Hepatocyte (in vitro differentiated cells): ENCODE data around the gene NSUN3. TPM values are rescaled to one million over a fixed set of nuclear protein-coding genes. Genes with fewer than 3 reads are reported as not detected.
A peak's percentile ranks its signal among the peaks of the same experiment; 100 is the strongest.
"Not testable (repeated sequence)": the region's sequence is repeated elsewhere in the genome, so short reads cannot be mapped to it uniquely, and the experiment has no call there.

Source experiments
- DNase-seq: peaks from one replicate; pipeline ENCODE4 v3.0.0-alpha.2; 2016; ENCODE audit warnings: low spot score
- H2AFZ ChIP-seq: fragments of 200-600 bp; sonication (generic); 2 replicates; pipeline ENCODE4 v1.6.0; 2016; ENCODE audit warnings: antibody characterized with exemption, mild to moderate bottlenecking
- H3K27ac ChIP-seq: fragments of 200-600 bp; sonication (generic); 2 replicates; pipeline ENCODE4 v1.5.1; 2016; ENCODE audit warnings: mild to moderate bottlenecking
- H3K27me3 ChIP-seq: fragments of 200-600 bp; sonication (generic); 2 replicates; pipeline ENCODE4 v1.6.1; 2016
- H3K36me3 ChIP-seq: fragments of 200-600 bp; sonication (generic); replicated peaks from 2 replicates; pipeline ENCODE4 v1.5.1; 2016; ENCODE audit warnings: low read depth; ENCODE audit not compliant: insufficient read depth
- H3K4me1 ChIP-seq: fragments of 200-600 bp; sonication (generic); 2 replicates; pipeline ENCODE4 v1.5.1; 2016; ENCODE audit warnings: mild to moderate bottlenecking, moderate library complexity; ENCODE audit not compliant: insufficient read depth
- H3K4me2 ChIP-seq: fragments of 200-600 bp; sonication (generic); 2 replicates; pipeline ENCODE4 v1.6.0; 2016
- H3K4me3 ChIP-seq: fragments of 200-600 bp; sonication (generic); 2 replicates; pipeline ENCODE4 v1.5.1; 2016; ENCODE audit warnings: mild to moderate bottlenecking
- H3K79me2 ChIP-seq: fragments of 200-600 bp; sonication (generic); 2 replicates; pipeline ENCODE4 v1.6.0; 2017; ENCODE audit warnings: mild to moderate bottlenecking
- H3K9me2 ChIP-seq: fragments of 200-600 bp; sonication (generic); replicated peaks from 2 replicates; pipeline ENCODE4 v1.6.0; 2017; ENCODE audit warnings: mild to moderate bottlenecking; ENCODE audit not compliant: insufficient read depth
- H3K9me3 ChIP-seq: fragments of 200-600 bp; sonication (generic); 2 replicates; pipeline ENCODE4 v1.5.1; 2016; ENCODE audit warnings: low read depth, mild to moderate bottlenecking
- H4K20me1 ChIP-seq: fragments of 200-600 bp; sonication (generic); 2 replicates; pipeline ENCODE4 v1.6.0; 2016; ENCODE audit warnings: mild to moderate bottlenecking; ENCODE audit not compliant: insufficient read depth, poor library complexity, severe bottlenecking
- EZH2 ChIP-seq: fragments of 200-600 bp; sonication (generic); IDR thresholded peaks from 2 replicates; pipeline ENCODE4 v1.6.1; 2016; ENCODE audit warnings: antibody characterized with exemption, mild to moderate bottlenecking, borderline replicate concordance
- EZH2phosphoT487 ChIP-seq: fragments of 200-600 bp; sonication (generic); IDR thresholded peaks from one replicate; pipeline ENCODE4 v1.6.1; 2018; ENCODE audit warnings: antibody characterized with exemption, mild to moderate bottlenecking, low read depth, moderate library complexity; ENCODE audit not compliant: unreplicated experiment, severe bottlenecking
- WGBS: methylation state at CpG from one replicate; pipeline ENCODE4 v1.1.6; 2016; ENCODE audit warnings: low lambda C conversion rate; ENCODE audit errors: missing lambda C conversion rate; 5-methylcytosine and 5-hydroxymethylcytosine counted together
- polyA plus RNA-seq: library from polyadenylated mRNA; unstranded; fragments of >200 nt; fragmentation: Nextera tagmentation; extraction: Ambion mirVana; gene quantifications from 2 replicates; pipeline ENCODE4 v1.2.1, GENCODE V29; 2016
- total RNA-seq: library from RNA; depleted of rRNA; stranded (reverse); fragments of >200 nt; gene quantifications from 2 replicates; pipeline ENCODE4 v1.2.3, GENCODE V29; 2014
- TF ChIP-seq, protein P1 (sequence below): fragments of 200-600 bp; sonication (generic); IDR thresholded peaks from 2 replicates; pipeline ENCODE4 v1.5.1; 2016; ENCODE audit warnings: antibody characterized with exemption, mild to moderate bottlenecking; ENCODE audit not compliant: poor library complexity

Gene NSUN3
- total and polyA plus RNA-seq, 2 experiments from 2014 or later = 4.5 to 9.0 TPM

DNA sequence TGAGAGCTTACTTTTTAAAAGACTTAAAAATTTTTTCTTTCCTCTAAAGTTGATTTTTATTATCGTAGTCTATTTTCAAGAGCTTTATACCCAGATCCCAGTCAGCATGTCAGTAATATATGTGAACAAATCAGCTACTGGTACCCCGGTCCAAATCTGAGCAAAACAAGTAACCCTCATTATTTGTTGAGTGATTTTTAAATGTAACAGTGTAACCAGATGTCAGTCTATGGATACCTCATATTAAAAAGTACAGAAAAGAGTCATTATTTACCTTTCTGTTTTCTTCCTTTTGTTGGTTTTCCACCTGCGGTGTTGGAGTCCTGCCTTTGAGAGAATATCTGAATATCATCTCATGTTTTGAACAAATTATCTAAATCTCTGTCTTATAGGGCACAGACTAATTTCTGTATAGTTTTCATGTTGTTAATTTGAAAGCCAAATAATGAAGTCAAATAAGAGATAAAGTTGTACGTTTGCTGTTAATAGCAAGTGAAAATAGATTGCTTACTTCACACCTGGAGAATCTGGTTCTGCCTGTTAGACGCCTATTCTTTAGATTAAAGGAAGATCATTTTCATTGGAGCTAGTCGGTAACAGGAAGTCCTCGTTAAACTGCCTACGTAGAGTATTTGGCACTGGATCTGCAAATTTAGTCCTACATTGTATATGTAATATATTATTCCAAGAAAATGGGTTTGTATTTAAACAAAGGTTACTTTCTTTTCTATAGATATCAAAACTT, 34.6 kb upstream of the NSUN3 start, which contains the start of gene STX19:
Gene STX19 (minus strand): TSS at position 505 of the 745 bp plus-strand sequence. CDS start 13,328 bp downstream, outside the sequence.
- H3K4me3 ChIP-seq = no peak within 1 kb of the TSS
- H3K27ac ChIP-seq = peak within 1 kb of the TSS; percentile 12
- no peak within 1 kb of the TSS for H2AFZ ChIP-seq
- H4K20me1 ChIP-seq = no peaks in the 10 kb centered on the region
- no peak within 1 kb of the TSS for H3K4me2 ChIP-seq
- H3K9me3 ChIP-seq = no peaks in the 10 kb centered on the region
- WGBS = 73% methylated on average over 8 of the region's 8 CpGs
- no peaks in the 10 kb centered on the region for H3K79me2 ChIP-seq
- no peak for DNase-seq
- H3K36me3 ChIP-seq = no peaks in the 10 kb centered on the region
- H3K4me1 ChIP-seq = no peaks in the 10 kb centered on the region
- no peaks in the 10 kb centered on the region for H3K27me3 ChIP-seq
- no peaks in the 10 kb centered on the region for H3K9me2 ChIP-seq
- no peak for TF ChIP-seq EZH2phosphoT487

DNA sequence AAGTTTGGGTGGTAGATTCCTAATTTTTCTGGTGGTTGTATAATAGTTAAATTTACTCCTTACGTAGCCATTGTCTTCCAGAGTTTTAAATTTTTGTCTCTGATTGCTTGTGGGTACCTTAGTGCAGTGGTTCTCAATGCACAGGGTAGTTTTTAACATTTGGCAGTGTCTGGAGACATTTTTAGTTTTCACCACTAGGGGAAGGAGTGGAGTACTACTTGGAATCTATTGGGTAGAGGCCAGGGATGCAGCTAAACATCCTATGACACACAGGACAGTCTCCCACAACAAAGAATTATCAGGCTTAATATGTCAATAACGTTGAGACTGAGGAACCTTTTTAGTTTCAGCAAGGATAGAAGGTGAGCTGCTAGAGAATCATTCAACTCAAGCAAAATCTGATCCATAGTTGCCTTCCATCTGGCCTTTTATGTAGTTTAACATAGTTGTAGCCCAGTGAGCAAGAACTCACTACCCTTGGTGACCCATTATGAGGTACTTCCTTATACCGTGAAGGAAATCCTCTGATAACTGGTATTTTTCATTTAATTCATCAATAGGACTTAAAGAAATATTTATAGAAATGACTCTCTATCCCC, 25.9 kb upstream of the NSUN3 start:
- H3K4me1 ChIP-seq = no peaks in the 10 kb centered on the region
- no peaks in the 10 kb centered on the region for H3K79me2 ChIP-seq
- no peaks in the 10 kb centered on the region for H3K27me3 ChIP-seq
- peak; percentile 7 for DNase-seq
- 83% methylated on average over 3 of the region's 3 CpGs for WGBS
- no peaks in the 10 kb centered on the region for H3K36me3 ChIP-seq
- H2AFZ ChIP-seq = no peak overlapping the region
- H3K4me3 ChIP-seq = no peak overlapping the region
- TF ChIP-seq, protein P1, sequence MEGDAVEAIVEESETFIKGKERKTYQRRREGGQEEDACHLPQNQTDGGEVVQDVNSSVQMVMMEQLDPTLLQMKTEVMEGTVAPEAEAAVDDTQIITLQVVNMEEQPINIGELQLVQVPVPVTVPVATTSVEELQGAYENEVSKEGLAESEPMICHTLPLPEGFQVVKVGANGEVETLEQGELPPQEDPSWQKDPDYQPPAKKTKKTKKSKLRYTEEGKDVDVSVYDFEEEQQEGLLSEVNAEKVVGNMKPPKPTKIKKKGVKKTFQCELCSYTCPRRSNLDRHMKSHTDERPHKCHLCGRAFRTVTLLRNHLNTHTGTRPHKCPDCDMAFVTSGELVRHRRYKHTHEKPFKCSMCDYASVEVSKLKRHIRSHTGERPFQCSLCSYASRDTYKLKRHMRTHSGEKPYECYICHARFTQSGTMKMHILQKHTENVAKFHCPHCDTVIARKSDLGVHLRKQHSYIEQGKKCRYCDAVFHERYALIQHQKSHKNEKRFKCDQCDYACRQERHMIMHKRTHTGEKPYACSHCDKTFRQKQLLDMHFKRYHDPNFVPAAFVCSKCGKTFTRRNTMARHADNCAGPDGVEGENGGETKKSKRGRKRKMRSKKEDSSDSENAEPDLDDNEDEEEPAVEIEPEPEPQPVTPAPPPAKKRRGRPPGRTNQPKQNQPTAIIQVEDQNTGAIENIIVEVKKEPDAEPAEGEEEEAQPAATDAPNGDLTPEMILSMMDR = peak; percentile 15
- no peak for TF ChIP-seq EZH2
- no peak for TF ChIP-seq EZH2phosphoT487
- H4K20me1 ChIP-seq = no peaks in the 10 kb centered on the region
- H3K9me2 ChIP-seq = no peaks in the 10 kb centered on the region
- no peaks in the 10 kb centered on the region for H3K9me3 ChIP-seq
- H3K27ac ChIP-seq = no peak overlapping the region
- no peak overlapping the region for H3K4me2 ChIP-seq

DNA sequence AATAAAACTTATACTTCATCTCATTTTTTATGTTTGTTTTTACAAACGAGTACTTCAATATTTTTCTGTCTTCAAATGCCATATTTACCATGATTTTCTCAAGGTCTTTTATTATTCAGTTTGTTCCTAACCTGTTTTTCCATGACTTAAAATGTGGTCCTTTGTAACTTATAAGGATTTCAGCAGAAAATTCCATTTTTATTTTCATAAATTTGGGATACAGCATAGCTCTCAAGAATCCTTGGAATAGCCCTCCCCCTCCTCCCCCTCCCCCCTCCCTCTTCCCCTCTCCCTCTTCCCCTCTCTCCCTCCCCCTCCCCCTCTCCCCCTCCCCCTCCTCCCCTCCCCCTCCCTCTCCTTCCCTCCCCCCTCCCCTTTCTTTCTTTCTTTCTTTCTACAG, 19.6 kb upstream of the NSUN3 start:
- Histone ChIP-seq H3K4me1 (no peaks in the 10 kb centered on the region), H3K36me3 (no peaks in the 10 kb centered on the region), H3K4me3 (no peak overlapping the region), H3K9me2 (no peaks in the 10 kb centered on the region), H2AFZ (no peak overlapping the region), H3K27ac (no peak overlapping the region), H3K4me2 (no peak overlapping the region), H3K9me3 (no peaks in the 10 kb centered on the region), H3K79me2 (no peaks in the 10 kb centered on the region), H3K27me3 (no peaks in the 10 kb centered on the region), H4K20me1 (no peaks in the 10 kb centered on the region)
- TF ChIP-seq EZH2 (no peak), EZH2phosphoT487 (no peak)
- TF ChIP-seq, protein P1 = no peak
- no peak for DNase-seq
- WGBS = 97% methylated on average over 1 of the region's 1 CpG

DNA sequence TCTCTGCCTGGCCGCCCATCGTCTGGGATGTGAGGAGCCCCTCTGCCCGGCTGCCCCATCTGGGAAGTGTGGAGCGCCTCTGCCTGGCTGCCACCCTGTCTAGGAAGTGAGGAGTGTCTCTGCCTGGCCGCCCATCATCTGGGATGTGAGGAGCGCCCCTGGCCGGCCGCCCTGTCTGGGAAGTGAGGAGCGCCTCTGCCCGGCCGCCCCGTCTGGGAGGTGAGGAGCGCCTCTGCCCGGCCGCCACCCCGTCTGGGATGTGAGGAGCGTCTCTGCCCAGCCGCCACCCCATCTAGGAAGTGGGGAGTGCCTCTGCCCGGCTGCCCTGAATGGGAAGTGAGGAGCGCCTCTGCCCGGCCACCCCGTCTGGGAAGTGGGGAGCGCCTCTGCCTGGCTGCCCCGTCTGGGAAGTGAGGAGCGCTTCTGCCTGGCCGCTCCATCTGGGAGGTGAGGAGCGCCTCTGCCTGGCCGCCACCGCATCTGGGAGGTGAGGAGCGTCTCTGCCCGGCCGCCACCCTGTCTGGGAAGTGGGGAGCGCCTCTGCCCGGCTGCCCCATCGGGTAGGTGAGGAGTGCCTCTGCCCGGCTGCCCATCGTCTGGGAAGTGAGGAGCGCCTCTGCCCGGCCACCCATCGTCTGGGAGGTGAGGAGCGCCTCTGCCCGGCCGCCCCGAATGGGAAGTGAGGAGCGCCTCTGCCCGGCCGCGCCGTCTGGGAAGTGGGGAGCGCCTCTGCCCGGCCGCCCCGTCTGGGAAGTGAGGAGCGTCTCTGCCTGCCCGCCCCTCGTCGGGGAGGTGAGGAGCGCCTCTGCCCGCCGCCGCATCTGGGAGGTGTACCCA, 18.5 kb upstream of the NSUN3 start:
- not testable (repeated sequence) for H3K4me2 ChIP-seq, H3K4me1 ChIP-seq, H3K79me2 ChIP-seq, H4K20me1 ChIP-seq, H2AFZ ChIP-seq, DNase-seq, H3K9me2 ChIP-seq, H3K36me3 ChIP-seq, H3K4me3 ChIP-seq, H3K27ac ChIP-seq, H3K27me3 ChIP-seq, H3K9me3 ChIP-seq
- 98% methylated on average over 26 of the region's 61 CpGs for WGBS
